ENCODE data around the gene BEGAIN.

Gene BEGAIN

DNA sequence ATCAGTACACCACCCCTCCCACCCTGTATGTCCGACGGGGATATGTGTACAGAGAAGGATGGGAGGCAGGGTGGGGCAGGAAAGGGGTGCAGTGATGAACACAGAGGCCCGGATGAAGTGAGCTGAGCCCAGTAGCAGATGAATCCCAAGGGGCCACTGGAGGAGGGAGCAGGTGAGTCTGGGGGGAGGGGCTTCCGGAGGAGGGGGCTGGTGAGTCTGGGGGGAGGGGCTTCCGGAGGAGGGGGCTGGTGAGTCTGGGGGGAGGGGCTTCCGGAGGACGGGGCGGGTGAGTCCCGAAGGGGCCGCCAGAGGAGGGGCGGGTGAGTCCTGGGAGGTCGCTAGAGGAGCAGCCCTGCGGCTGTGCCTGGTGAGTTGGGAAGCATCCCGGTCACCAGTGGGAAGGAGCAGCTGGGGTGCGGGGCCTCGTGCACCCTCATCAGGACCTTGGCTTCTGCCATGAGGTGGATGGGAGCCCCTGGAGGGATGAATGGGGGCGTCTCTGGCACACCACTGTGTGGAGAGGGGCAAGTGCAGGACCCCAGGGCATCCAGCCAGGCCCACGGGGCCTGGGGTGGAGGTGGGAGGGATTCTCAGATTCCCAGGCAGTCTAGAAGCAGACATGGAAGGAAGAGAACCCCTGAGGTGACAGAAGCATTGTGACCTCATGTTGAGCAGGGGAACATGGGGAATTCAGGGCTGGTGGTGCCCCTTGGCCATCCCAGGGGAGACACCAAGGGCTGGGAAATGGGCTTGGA lies 14.0 kb downstream of the BEGAIN start:
- H3K9me3 ChIP-seq: no peaks in the 10 kb centered on the region
- no peak overlapping the region for H3K27ac ChIP-seq
- peaks cover 66% of the 10 kb centered on the region for H3K27me3 ChIP-seq
- TF ChIP-seq, protein P1, sequence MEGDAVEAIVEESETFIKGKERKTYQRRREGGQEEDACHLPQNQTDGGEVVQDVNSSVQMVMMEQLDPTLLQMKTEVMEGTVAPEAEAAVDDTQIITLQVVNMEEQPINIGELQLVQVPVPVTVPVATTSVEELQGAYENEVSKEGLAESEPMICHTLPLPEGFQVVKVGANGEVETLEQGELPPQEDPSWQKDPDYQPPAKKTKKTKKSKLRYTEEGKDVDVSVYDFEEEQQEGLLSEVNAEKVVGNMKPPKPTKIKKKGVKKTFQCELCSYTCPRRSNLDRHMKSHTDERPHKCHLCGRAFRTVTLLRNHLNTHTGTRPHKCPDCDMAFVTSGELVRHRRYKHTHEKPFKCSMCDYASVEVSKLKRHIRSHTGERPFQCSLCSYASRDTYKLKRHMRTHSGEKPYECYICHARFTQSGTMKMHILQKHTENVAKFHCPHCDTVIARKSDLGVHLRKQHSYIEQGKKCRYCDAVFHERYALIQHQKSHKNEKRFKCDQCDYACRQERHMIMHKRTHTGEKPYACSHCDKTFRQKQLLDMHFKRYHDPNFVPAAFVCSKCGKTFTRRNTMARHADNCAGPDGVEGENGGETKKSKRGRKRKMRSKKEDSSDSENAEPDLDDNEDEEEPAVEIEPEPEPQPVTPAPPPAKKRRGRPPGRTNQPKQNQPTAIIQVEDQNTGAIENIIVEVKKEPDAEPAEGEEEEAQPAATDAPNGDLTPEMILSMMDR (IDR thresholded peaks at IDR 0.05): no peak
- H3K36me3 ChIP-seq: no peaks in the 10 kb centered on the region
- no peak overlapping the region for H3K4me3 ChIP-seq (ENCODE audit: low read depth in 1 of 2, low read length in 1 of 2)
- peaks cover 5% of the 10 kb centered on the region in 2 experiments for H3K4me1 ChIP-seq (ENCODE audit: control insufficient read depth in 1 of 2, insufficient read depth in 1 of 2, low read depth in 1 of 2, low read length in 1 of 2)

DNA sequence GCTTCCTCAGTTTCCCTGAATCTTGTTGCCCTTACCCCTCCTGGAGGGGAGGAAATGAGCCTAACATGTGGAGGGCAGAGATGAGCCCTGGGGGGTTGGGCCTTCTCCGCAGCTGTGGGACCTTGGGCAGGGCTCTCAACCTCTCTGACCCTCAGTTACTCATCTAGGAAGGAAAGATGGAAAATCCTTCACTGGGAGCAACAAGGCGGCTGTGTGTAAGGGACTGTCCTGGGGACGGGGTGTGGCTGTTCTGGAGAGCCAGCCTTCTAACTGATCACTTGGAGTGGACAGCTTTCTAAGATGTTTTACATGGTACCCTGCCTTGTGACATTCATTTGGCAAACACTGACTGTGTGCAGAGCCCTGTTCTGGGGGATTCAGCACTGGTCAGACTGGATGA lies 14.7 kb downstream of the BEGAIN start:
- Histone ChIP-seq H3K27ac (no peak overlapping the region), H3K27me3 (peaks cover 73% of the 10 kb centered on the region)
- TF ChIP-seq, protein P1 (IDR thresholded peaks at IDR 0.05): no peak

GRCh38 chr14:100571837-100572236 lies 15.4 kb downstream of the BEGAIN start:
- H3K36me3 ChIP-seq: no peaks in the 10 kb centered on the region
- H3K27ac ChIP-seq: no peak overlapping the region
- TF ChIP-seq, protein P1 (IDR thresholded peaks at IDR 0.05): no peak
- no peak overlapping the region for H3K4me3 ChIP-seq (ENCODE audit: low read depth in 1 of 2, low read length in 1 of 2)
- peaks cover 6 to 14% of the 10 kb centered on the region in 2 experiments for H3K4me1 ChIP-seq (ENCODE audit: control insufficient read depth in 1 of 2, insufficient read depth in 1 of 2, low read depth in 1 of 2, low read length in 1 of 2)
- no peaks in the 10 kb centered on the region for H3K9me3 ChIP-seq
- peaks cover 80% of the 10 kb centered on the region for H3K27me3 ChIP-seq

More for the DNA sequence above, 14.7 kb downstream of the BEGAIN start:
- Histone ChIP-seq H3K9me3 (no peaks in the 10 kb centered on the region), H3K4me1 (ENCODE audit: control insufficient read depth in 1 of 2, insufficient read depth in 1 of 2, low read depth in 1 of 2, low read length in 1 of 2) (peaks cover 6 to 11% of the 10 kb centered on the region in 2 experiments), H3K4me3 (ENCODE audit: low read depth in 1 of 2, low read length in 1 of 2) (no peak overlapping the region), H3K36me3 (no peaks in the 10 kb centered on the region)

DNA sequence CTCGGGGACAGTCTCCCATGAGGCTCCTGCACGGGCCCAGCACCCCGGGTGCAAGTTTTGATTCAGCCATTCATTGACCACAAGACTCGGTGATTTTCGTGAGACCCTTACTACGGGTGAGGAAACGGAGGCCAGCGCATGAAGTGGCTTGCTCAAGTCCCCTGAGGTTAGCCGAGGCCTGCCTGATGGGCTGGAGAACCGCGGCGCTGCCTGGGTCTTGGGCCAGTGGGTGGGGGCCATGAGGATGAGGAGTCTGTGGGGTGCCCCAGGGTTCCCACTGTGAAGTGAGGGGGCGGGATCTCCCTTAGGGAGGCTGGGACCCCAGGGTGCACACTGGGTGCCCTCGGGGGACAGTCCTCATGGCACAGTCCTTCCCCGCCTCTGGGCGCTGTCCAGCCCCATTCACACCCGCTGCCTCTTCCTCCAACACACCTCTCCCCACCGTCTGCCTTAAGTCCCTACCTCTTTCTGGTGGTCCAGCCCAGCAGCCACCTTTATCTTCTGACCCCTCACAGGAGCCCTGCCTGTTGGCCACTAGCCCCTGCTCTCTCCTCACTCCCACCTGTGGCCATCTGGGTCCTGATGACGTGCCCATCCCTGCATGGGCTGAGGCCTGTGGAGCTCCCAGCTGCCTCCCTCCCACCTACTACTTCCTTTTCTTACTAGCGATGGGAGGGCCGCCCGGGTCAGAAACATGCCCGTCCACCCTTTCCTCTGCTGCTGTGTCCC lies 16.3 kb downstream of the BEGAIN start:
- H3K27ac ChIP-seq: no peak overlapping the region
- TF ChIP-seq, protein P1 (IDR thresholded peaks at IDR 0.05): no peak
- H3K4me1 ChIP-seq (ENCODE audit: control insufficient read depth in 1 of 2, insufficient read depth in 1 of 2, low read depth in 1 of 2, low read length in 1 of 2): peaks cover 6 to 14% of the 10 kb centered on the region in 2 experiments
- H3K9me3 ChIP-seq: no peaks in the 10 kb centered on the region
- peaks cover 86% of the 10 kb centered on the region for H3K27me3 ChIP-seq
- no peaks in the 10 kb centered on the region for H3K36me3 ChIP-seq
- H3K4me3 ChIP-seq (ENCODE audit: low read depth in 1 of 2, low read length in 1 of 2): no peak overlapping the region

- Histone ChIP-seq H3K4me3 (ENCODE audit: low read depth in 1 of 2, low read length in 1 of 2) (no peak overlapping the region), H3K4me1 (ENCODE audit: control insufficient read depth in 1 of 2, insufficient read depth in 1 of 2, low read depth in 1 of 2, low read length in 1 of 2) (peaks cover 6 to 14% of the 10 kb centered on the region in 2 experiments), H3K27me3 (peaks cover 92% of the 10 kb centered on the region), H3K27ac (no peak overlapping the region), H3K9me3 (no peaks in the 10 kb centered on the region), H3K36me3 (no peaks in the 10 kb centered on the region)
- TF ChIP-seq, protein P1 (IDR thresholded peaks at IDR 0.05): no peak
These were observed 17.4 kb downstream of the BEGAIN start for GRCh38 chr14:100569734-100570286.

All from neutrophil (primary cell).